ENCODE data around the gene IRF2BP1.

GRCh38 chr19:45876161-45876410 is 9.9 kb downstream of the IRF2BP1 start:
- no peak for TF ChIP-seq MIER2 (CRISPR knock-in tag; IDR thresholded peaks at IDR 0.05)
- TF ChIP-seq RAD21 (CRISPR knock-in tag; IDR thresholded peaks at IDR 0.05), result no peak
- no peak for TF ChIP-seq GABPA (IDR thresholded peaks at IDR 0.05; ENCODE audit: low read depth, low read length)
- TF ChIP-seq GABPA (CRISPR knock-in tag; IDR thresholded peaks at IDR 0.05; ENCODE audit: low read depth), result no peak; the same call in 1 of the 2 replicates

Data from HepG2 (cell line).